ENCODE data around the gene KLC1.
A peak's percentile ranks its signal among the peaks of the same experiment; 100 is the strongest.

The KLC1 gene

GRCh38 chr14:103692871-103693270 lies 63.9 kb downstream of the KLC1 start:
- CTCF ChIA-PET: interaction anchor here (1.1 to 2.0 kb wide), 2 partner anchors 13 to 16 kb away, joined by 3 to 11 read pairs; no protein-coding TSS in a partner anchor
- peaks cover 0 to 26% (median 10%) of the 10 kb centered on the region in 4 experiments for H3K4me1 ChIP-seq (ENCODE audit: control extremely low read depth in 1 of 4, control insufficient read depth in 4 of 4, insufficient read depth in 4 of 4, low read length in 3 of 4)
- H3K27ac ChIP-seq (ENCODE audit: insufficient read depth in 1 of 2, low read depth in 1 of 2, low read length in 2 of 2, poor library complexity in 1 of 2, severe bottlenecking in 2 of 2): no peak overlapping the region
- POLR2A ChIA-PET: interaction anchor here (0.6 kb wide), 1 partner anchor 124 kb away, joined by 3 read pairs; no protein-coding TSS in a partner anchor
- H3K36me3 ChIP-seq (ENCODE audit: control insufficient read depth in 4 of 4, insufficient read depth in 4 of 4, low read length in 3 of 4): peaks cover 15 to 72% (median 35%) of the 10 kb centered on the region in 4 experiments
- no peak for DNase-seq
- H3K4me3 ChIP-seq (ENCODE audit: control insufficient read depth in 1 of 7, extremely low read depth in 1 of 7, insufficient read depth in 4 of 7, low read depth in 2 of 7, low read length in 6 of 7): no peak overlapping the region
- no peaks in the 10 kb centered on the region for H3K27me3 ChIP-seq (replicated peaks in 2 of 5; ENCODE audit: control insufficient read depth in 4 of 5, insufficient read depth in 5 of 5, low read length in 4 of 5)
- 96% methylated on average over 12 of the region's 12 CpGs for WGBS (ENCODE audit: insufficient coverage)
- no peaks in the 10 kb centered on the region for H3K9me3 ChIP-seq (ENCODE audit: control extremely low read depth in 1 of 5, control insufficient read depth in 4 of 5, insufficient read depth in 2 of 5, low read depth in 1 of 5, low read length in 4 of 5)

GRCh38 chr14:103693515-103693914 lies 64.5 kb downstream of the KLC1 start:
- Histone ChIP-seq H3K27ac (ENCODE audit: insufficient read depth in 1 of 2, low read depth in 1 of 2, low read length in 2 of 2, poor library complexity in 1 of 2, severe bottlenecking in 2 of 2) (no peak overlapping the region), H3K27me3 (replicated peaks in 2 of 5; ENCODE audit: control insufficient read depth in 4 of 5, insufficient read depth in 5 of 5, low read length in 4 of 5) (no peaks in the 10 kb centered on the region), H3K4me1 (ENCODE audit: control extremely low read depth in 1 of 4, control insufficient read depth in 4 of 4, insufficient read depth in 4 of 4, low read length in 3 of 4) (peaks cover 0 to 33% (median 13%) of the 10 kb centered on the region in 4 experiments), H3K36me3 (ENCODE audit: control insufficient read depth in 4 of 4, insufficient read depth in 4 of 4, low read length in 3 of 4) (peaks cover 11 to 73% (median 34%) of the 10 kb centered on the region in 4 experiments), H3K4me3 (ENCODE audit: control insufficient read depth in 1 of 7, extremely low read depth in 1 of 7, insufficient read depth in 4 of 7, low read depth in 2 of 7, low read length in 6 of 7) (no peak overlapping the region), H3K9me3 (ENCODE audit: control extremely low read depth in 1 of 5, control insufficient read depth in 4 of 5, insufficient read depth in 2 of 5, low read depth in 1 of 5, low read length in 4 of 5) (no peaks in the 10 kb centered on the region)
- ChIA-PET POLR2A (no interaction called here), CTCF (interaction anchor here (1.3 to 2.0 kb wide), 2 partner anchors 12 to 13 kb away, joined by 4 to 11 read pairs; no protein-coding TSS in a partner anchor)
- no peak for DNase-seq
- WGBS (ENCODE audit: insufficient coverage): over 99% methylated on average over 15 of the region's 22 CpGs

- no peaks in the 10 kb centered on the region for H3K27me3 ChIP-seq (replicated peaks in 2 of 5; ENCODE audit: control insufficient read depth in 4 of 5, insufficient read depth in 5 of 5, low read length in 4 of 5)
- POLR2A ChIA-PET: interaction anchor here (0.6 kb wide), 1 partner anchor 35 kb away, joined by 3 read pairs; no protein-coding TSS in a partner anchor
- DNase-seq: no peak
- CTCF ChIA-PET: interaction anchor here (1.0 to 1.5 kb wide), 4 partner anchors 10 to 124 kb away, joined by 3 to 4 read pairs (median 3); no protein-coding TSS in a partner anchor
- peaks cover 0 to 40% (median 16%) of the 10 kb centered on the region in 4 experiments for H3K4me1 ChIP-seq (ENCODE audit: control extremely low read depth in 1 of 4, control insufficient read depth in 4 of 4, insufficient read depth in 4 of 4, low read length in 3 of 4)
- H3K4me3 ChIP-seq (ENCODE audit: control insufficient read depth in 1 of 7, extremely low read depth in 1 of 7, insufficient read depth in 4 of 7, low read depth in 2 of 7, low read length in 6 of 7): no peak overlapping the region
- H3K36me3 ChIP-seq (ENCODE audit: control insufficient read depth in 4 of 4, insufficient read depth in 4 of 4, low read length in 3 of 4): peaks cover 8 to 76% (median 32%) of the 10 kb centered on the region in 4 experiments
- no peak overlapping the region for H3K27ac ChIP-seq (ENCODE audit: insufficient read depth in 1 of 2, low read depth in 1 of 2, low read length in 2 of 2, poor library complexity in 1 of 2, severe bottlenecking in 2 of 2)
- WGBS (ENCODE audit: insufficient coverage): 97% methylated on average over 20 of the region's 20 CpGs
- no peaks in the 10 kb centered on the region for H3K9me3 ChIP-seq (ENCODE audit: control extremely low read depth in 1 of 5, control insufficient read depth in 4 of 5, insufficient read depth in 2 of 5, low read depth in 1 of 5, low read length in 4 of 5)
Measured at GRCh38 chr14:103694572-103695026, 65.6 kb downstream of the KLC1 start.

- Histone ChIP-seq H3K36me3 (ENCODE audit: control insufficient read depth in 4 of 4, insufficient read depth in 4 of 4, low read length in 3 of 4) (peaks cover 7 to 79% (median 35%) of the 10 kb centered on the region in 4 experiments), H3K9me3 (ENCODE audit: control extremely low read depth in 1 of 5, control insufficient read depth in 4 of 5, insufficient read depth in 2 of 5, low read depth in 1 of 5, low read length in 4 of 5) (no peaks in the 10 kb centered on the region), H3K4me3 (ENCODE audit: control insufficient read depth in 1 of 7, extremely low read depth in 1 of 7, insufficient read depth in 4 of 7, low read depth in 2 of 7, low read length in 6 of 7) (no peak overlapping the region), H3K27ac (ENCODE audit: insufficient read depth in 1 of 2, low read depth in 1 of 2, low read length in 2 of 2, poor library complexity in 1 of 2, severe bottlenecking in 2 of 2) (no peak overlapping the region), H3K27me3 (replicated peaks in 2 of 5; ENCODE audit: control insufficient read depth in 4 of 5, insufficient read depth in 5 of 5, low read length in 4 of 5) (no peaks in the 10 kb centered on the region), H3K4me1 (ENCODE audit: control extremely low read depth in 1 of 4, control insufficient read depth in 4 of 4, insufficient read depth in 4 of 4, low read length in 3 of 4) (peaks cover 0 to 40% (median 16%) of the 10 kb centered on the region in 4 experiments)
- no peak for DNase-seq
- POLR2A ChIA-PET: interaction anchor here (0.6 kb wide), 1 partner anchor 36 kb away, joined by 3 read pairs; no protein-coding TSS in a partner anchor
- 59% methylated on average over 12 of the region's 14 CpGs for WGBS (ENCODE audit: insufficient coverage)
- CTCF ChIA-PET: interaction anchor here (0.9 to 1.6 kb wide), 6 partner anchors 10 to 124 kb away, joined by 3 to 4 read pairs (median 3); no protein-coding TSS in a partner anchor
Measured at GRCh38 chr14:103695296-103696069, 66.5 kb downstream of the KLC1 start.

- WGBS (ENCODE audit: insufficient coverage): 40% methylated on average over 12 of the region's 13 CpGs
- peaks cover 7 to 84% (median 39%) of the 10 kb centered on the region in 4 experiments for H3K36me3 ChIP-seq (ENCODE audit: control insufficient read depth in 4 of 4, insufficient read depth in 4 of 4, low read length in 3 of 4)
- no peaks in the 10 kb centered on the region for H3K27me3 ChIP-seq (replicated peaks in 2 of 5; ENCODE audit: control insufficient read depth in 4 of 5, insufficient read depth in 5 of 5, low read length in 4 of 5)
- H3K4me3 ChIP-seq (ENCODE audit: control insufficient read depth in 1 of 7, extremely low read depth in 1 of 7, insufficient read depth in 4 of 7, low read depth in 2 of 7, low read length in 6 of 7): peak overlapping the region in 1 of 7 experiments; percentile 67
- no peaks in the 10 kb centered on the region for H3K9me3 ChIP-seq (ENCODE audit: control extremely low read depth in 1 of 5, control insufficient read depth in 4 of 5, insufficient read depth in 2 of 5, low read depth in 1 of 5, low read length in 4 of 5)
- H3K4me1 ChIP-seq (ENCODE audit: control extremely low read depth in 1 of 4, control insufficient read depth in 4 of 4, insufficient read depth in 4 of 4, low read length in 3 of 4): peaks cover 0 to 40% (median 16%) of the 10 kb centered on the region in 4 experiments
- ChIA-PET CTCF (interaction anchor here (0.9 to 1.6 kb wide), 3 partner anchors 9 to 24 kb away, joined by 3 to 4 read pairs (median 4); no protein-coding TSS in a partner anchor), POLR2A (no interaction called here)
- H3K27ac ChIP-seq (ENCODE audit: insufficient read depth in 1 of 2, low read depth in 1 of 2, low read length in 2 of 2, poor library complexity in 1 of 2, severe bottlenecking in 2 of 2): peak overlapping the region in 1 of 2 experiments; percentile 40
- peak in 2 of 3 donors; percentile 24 to 39 for DNase-seq
Measured at GRCh38 chr14:103696070-103696402, 67.0 kb downstream of the KLC1 start.

GRCh38 chr14:103696466-103697071 lies 67.6 kb downstream of the KLC1 start:
- Histone ChIP-seq H3K36me3 (ENCODE audit: control insufficient read depth in 4 of 4, insufficient read depth in 4 of 4, low read length in 3 of 4) (peaks cover 7 to 87% (median 41%) of the 10 kb centered on the region in 4 experiments), H3K27me3 (replicated peaks in 2 of 5; ENCODE audit: control insufficient read depth in 4 of 5, insufficient read depth in 5 of 5, low read length in 4 of 5) (no peaks in the 10 kb centered on the region), H3K9me3 (ENCODE audit: control extremely low read depth in 1 of 5, control insufficient read depth in 4 of 5, insufficient read depth in 2 of 5, low read depth in 1 of 5, low read length in 4 of 5) (no peaks in the 10 kb centered on the region), H3K4me3 (ENCODE audit: control insufficient read depth in 1 of 7, extremely low read depth in 1 of 7, insufficient read depth in 4 of 7, low read depth in 2 of 7, low read length in 6 of 7) (peak overlapping the region in 3 of 7 experiments; percentile 43 to 67 (median 62)), H3K4me1 (ENCODE audit: control extremely low read depth in 1 of 4, control insufficient read depth in 4 of 4, insufficient read depth in 4 of 4, low read length in 3 of 4) (peaks cover 0 to 40% (median 16%) of the 10 kb centered on the region in 4 experiments), H3K27ac (ENCODE audit: insufficient read depth in 1 of 2, low read depth in 1 of 2, low read length in 2 of 2, poor library complexity in 1 of 2, severe bottlenecking in 2 of 2) (peak overlapping the region in 1 of 2 experiments; percentile 40)
- WGBS (ENCODE audit: insufficient coverage): 9% methylated on average over 10 of the region's 17 CpGs
- ChIA-PET POLR2A (no interaction called here), CTCF (interaction anchor here (0.9 to 1.6 kb wide), 4 partner anchors 9 to 32 kb away, joined by 3 to 4 read pairs (median 4); no protein-coding TSS in a partner anchor)
- DNase-seq: peak in 2 of 3 donors; percentile 35 to 62
